Panc1 (cell line): ENCODE results near the gene CTBP1. TPM values are rescaled to one million over a fixed set of nuclear protein-coding genes. Genes with fewer than 3 reads are reported as not detected.
A peak's percentile ranks its signal among the peaks of the same experiment; 100 is the strongest.

Experiments
- ATAC-seq: fragments of 200-7000 bp; cut with Tn5 transposase; 2 replicates; pipeline ENCODE4 v1.9.1; 2020; ENCODE audit warnings: mild to moderate bottlenecking, moderate library complexity
- BruUV-seq: library from RNA; stranded (reverse); fragments of 400-500 nt; replicated peaks from 2 replicates; lab custom pipeline; 2021; lab: Mats Ljungman, UMichigan
- CTCF ChIA-PET: fragments of 300-600 bp; sonication (Branson Sonifier 250); formaldehyde crosslinking; loops from one replicate; lab custom pipeline; 2022; ENCODE audit warnings: antibody characterized with exemption; lab: Charles Lee
- POLR2A ChIA-PET: fragments of 300-600 bp; sonication (Branson Sonifier 250); formaldehyde crosslinking; loops from one replicate; lab custom pipeline; 2022; ENCODE audit warnings: antibody characterized with exemption; lab: Charles Lee
- DNase-seq: peaks from one replicate; pipeline ENCODE4 v3.0.0-alpha.2; 2010; ENCODE audit warnings: low read depth, low spot score
- H3K27ac ChIP-seq: 2 replicates; pipeline ENCODE4 v1.5.1; 2011; ENCODE audit warnings: mild to moderate bottlenecking, low read length, inconsistent platforms
- H3K27me3 ChIP-seq: fragments of 200-500 bp; sonication (Bioruptor generic); 2 replicates; pipeline ENCODE4 v1.6.0; 2014; ENCODE audit warnings: low read length, inconsistent platforms; ENCODE audit not compliant: control insufficient read depth, insufficient read depth
- H3K36me3 ChIP-seq: fragments of 200-500 bp; sonication (Bioruptor generic); 2 replicates; pipeline ENCODE4 v1.5.1; 2014; ENCODE audit warnings: inconsistent platforms, mild to moderate bottlenecking, low read length, moderate library complexity; ENCODE audit not compliant: control insufficient read depth, insufficient read depth
- H3K4me1 ChIP-seq: 2 replicates; pipeline ENCODE4 v1.5.1; 2011; ENCODE audit warnings: inconsistent platforms, mild to moderate bottlenecking, low read length, moderate library complexity; ENCODE audit not compliant: control insufficient read depth, insufficient read depth
- H3K4me3 ChIP-seq, 2 experiments: 2 replicates each; pipeline ENCODE4 v1.5.1; 2011 to 2012; ENCODE audit warnings: low read depth in 2 of 2, low read length in 2 of 2, mild to moderate bottlenecking in 2 of 2, inconsistent platforms in 1 of 2, moderate library complexity in 1 of 2
- H3K9me3 ChIP-seq: fragments of 200-500 bp; sonication (Bioruptor generic); 2 replicates; pipeline ENCODE4 v1.5.1; 2014; ENCODE audit warnings: low read depth, mild to moderate bottlenecking, inconsistent platforms, low read length, moderate library complexity; ENCODE audit not compliant: control insufficient read depth, insufficient read depth
- POLR2AphosphoS5 ChIP-seq: IDR thresholded peaks from 2 replicates; pipeline ENCODE4 v1.6.1; 2012; ENCODE audit warnings: mild to moderate bottlenecking, low read depth, low read length, moderate library complexity
- SIN3A ChIP-seq: IDR thresholded peaks from 2 replicates; pipeline ENCODE4 v1.6.1; 2012; ENCODE audit warnings: low read depth, mild to moderate bottlenecking, low read length, moderate library complexity, borderline replicate concordance; ENCODE audit not compliant: insufficient read depth
- TCF7L2 ChIP-seq: IDR thresholded peaks from 2 replicates; pipeline ENCODE4 v1.6.1; 2011; ENCODE audit warnings: mild to moderate bottlenecking, low read depth, low read length, inconsistent platforms
- in situ Hi-C: cut with HindIII; loops from 2 replicates; pipeline ENCODE4 v1.10.0; 2016; ENCODE audit warnings: low sequenced_read_pairs, low pct_unique_long_range_greater_than_20kb
- intact Hi-C: fragments of 100-400 bp; cut with micrococcal nuclease; formaldehyde crosslinking; loops from one replicate; pipeline ENCODE4 v1.10.0; 2022; ENCODE audit not compliant: unreplicated experiment
- total RNA-seq: library from RNA; stranded (reverse); gene quantifications from one replicate; pipeline ENCODE4 v1.2.1, GENCODE V29; 2021; ENCODE audit not compliant: unreplicated experiment
- TF ChIP-seq, protein P1 (sequence below), 2 experiments: IDR thresholded peaks; 2 replicates each; pipeline ENCODE4 v1.6.1; 2011 to 2012; ENCODE audit warnings: low read depth in 2 of 2, control low read depth in 1 of 2, low read length in 1 of 2, mild to moderate bottlenecking in 1 of 2, moderate library complexity in 1 of 2; ENCODE audit not compliant: insufficient read depth in 1 of 2
- TF ChIP-seq, protein P2 (sequence below): fragments of 450-650 bp; IDR thresholded peaks from 2 replicates; pipeline ENCODE4 v1.5.1; 2017; ENCODE audit warnings: mild to moderate bottlenecking

CTBP1 gene
- total RNA-seq, 1 experiment from 2014 or later, result 157 TPM

- TF ChIP-seq, protein P1, sequence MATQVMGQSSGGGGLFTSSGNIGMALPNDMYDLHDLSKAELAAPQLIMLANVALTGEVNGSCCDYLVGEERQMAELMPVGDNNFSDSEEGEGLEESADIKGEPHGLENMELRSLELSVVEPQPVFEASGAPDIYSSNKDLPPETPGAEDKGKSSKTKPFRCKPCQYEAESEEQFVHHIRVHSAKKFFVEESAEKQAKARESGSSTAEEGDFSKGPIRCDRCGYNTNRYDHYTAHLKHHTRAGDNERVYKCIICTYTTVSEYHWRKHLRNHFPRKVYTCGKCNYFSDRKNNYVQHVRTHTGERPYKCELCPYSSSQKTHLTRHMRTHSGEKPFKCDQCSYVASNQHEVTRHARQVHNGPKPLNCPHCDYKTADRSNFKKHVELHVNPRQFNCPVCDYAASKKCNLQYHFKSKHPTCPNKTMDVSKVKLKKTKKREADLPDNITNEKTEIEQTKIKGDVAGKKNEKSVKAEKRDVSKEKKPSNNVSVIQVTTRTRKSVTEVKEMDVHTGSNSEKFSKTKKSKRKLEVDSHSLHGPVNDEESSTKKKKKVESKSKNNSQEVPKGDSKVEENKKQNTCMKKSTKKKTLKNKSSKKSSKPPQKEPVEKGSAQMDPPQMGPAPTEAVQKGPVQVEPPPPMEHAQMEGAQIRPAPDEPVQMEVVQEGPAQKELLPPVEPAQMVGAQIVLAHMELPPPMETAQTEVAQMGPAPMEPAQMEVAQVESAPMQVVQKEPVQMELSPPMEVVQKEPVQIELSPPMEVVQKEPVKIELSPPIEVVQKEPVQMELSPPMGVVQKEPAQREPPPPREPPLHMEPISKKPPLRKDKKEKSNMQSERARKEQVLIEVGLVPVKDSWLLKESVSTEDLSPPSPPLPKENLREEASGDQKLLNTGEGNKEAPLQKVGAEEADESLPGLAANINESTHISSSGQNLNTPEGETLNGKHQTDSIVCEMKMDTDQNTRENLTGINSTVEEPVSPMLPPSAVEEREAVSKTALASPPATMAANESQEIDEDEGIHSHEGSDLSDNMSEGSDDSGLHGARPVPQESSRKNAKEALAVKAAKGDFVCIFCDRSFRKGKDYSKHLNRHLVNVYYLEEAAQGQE (IDR thresholded peaks at IDR 0.05; ENCODE audit: insufficient read depth in 1 of 2, low read depth in 2 of 2, low read length in 1 of 2), result no peak
- TF ChIP-seq POLR2AphosphoS5 (no peak), TCF7L2 (no peak), SIN3A (no peak)
- TF ChIP-seq, protein P2, sequence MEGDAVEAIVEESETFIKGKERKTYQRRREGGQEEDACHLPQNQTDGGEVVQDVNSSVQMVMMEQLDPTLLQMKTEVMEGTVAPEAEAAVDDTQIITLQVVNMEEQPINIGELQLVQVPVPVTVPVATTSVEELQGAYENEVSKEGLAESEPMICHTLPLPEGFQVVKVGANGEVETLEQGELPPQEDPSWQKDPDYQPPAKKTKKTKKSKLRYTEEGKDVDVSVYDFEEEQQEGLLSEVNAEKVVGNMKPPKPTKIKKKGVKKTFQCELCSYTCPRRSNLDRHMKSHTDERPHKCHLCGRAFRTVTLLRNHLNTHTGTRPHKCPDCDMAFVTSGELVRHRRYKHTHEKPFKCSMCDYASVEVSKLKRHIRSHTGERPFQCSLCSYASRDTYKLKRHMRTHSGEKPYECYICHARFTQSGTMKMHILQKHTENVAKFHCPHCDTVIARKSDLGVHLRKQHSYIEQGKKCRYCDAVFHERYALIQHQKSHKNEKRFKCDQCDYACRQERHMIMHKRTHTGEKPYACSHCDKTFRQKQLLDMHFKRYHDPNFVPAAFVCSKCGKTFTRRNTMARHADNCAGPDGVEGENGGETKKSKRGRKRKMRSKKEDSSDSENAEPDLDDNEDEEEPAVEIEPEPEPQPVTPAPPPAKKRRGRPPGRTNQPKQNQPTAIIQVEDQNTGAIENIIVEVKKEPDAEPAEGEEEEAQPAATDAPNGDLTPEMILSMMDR, result no peak
- Histone ChIP-seq H3K9me3 (peaks cover 10% of the 10 kb centered on the region; the same call in 1 of the 2 replicates), H3K36me3 (peaks cover 2% of the 10 kb centered on the region; the same call in 1 of the 2 replicates), H3K4me1 (peaks cover 13% of the 10 kb centered on the region), H3K27me3 (no peaks in the 10 kb centered on the region), H3K4me3 (peak overlapping the region; percentile 71 to 73), H3K27ac (peak overlapping the region; percentile 79)
- intact Hi-C loops (no loop called here), in situ Hi-C loops (no loop called here)
- DNase-seq, result no peak
- ChIA-PET CTCF (no interaction called here), POLR2A (no interaction called here)
- no peak for ATAC-seq
- no TSS peak for BruUV-seq
Measured at GRCh38 chr4:1246901-1247863, 1.7 kb downstream of the CTBP1 start.

DNA sequence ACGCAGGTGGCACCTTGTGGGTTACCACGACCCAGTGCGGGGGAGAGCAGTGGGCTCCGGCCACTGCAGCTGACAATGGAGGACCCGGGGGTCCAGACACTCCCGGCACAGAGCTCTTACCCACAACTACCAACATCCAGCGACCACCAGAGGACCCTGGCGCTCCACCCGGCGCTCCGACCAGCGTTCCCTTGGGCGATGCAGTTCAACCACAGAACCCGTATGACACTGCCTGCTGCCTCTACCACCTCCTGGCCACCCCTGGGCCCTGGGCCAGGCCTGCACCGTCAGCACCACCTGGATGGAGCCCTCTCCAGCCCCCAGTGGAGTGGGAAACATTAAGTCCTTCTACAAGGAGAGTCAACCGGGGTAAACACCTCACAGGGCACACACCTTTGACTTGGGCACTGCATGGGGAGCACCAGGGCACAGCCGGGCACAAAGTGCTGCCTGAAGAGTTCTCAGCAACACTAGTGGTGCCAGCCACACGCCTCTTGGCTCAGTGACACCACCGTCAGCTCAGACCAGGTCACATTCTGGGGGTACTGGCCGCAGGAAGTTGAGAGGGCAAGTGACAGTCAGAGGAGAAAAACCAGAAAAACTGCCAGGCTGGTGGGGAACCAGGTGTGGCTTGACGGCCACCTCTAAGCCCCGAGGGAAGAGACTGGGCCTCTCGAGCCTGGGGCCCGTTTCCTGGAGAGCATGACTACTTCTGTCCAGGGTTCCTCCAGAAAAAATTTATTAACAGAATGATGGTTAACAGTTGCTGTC, 2.6 kb downstream of the CTBP1 start:
- CTCF ChIA-PET, result no interaction called here
- intact Hi-C loops (no loop called here), in situ Hi-C loops (no loop called here)
- ATAC-seq (no peak), DNase-seq (no peak)
- H3K4me1 ChIP-seq, result peaks cover 13% of the 10 kb centered on the region
- H3K36me3 ChIP-seq, result peaks cover 2% of the 10 kb centered on the region; the same call in 1 of the 2 replicates
- no peaks in the 10 kb centered on the region for H3K27me3 ChIP-seq
- no peak overlapping the region; a peak in 2 of 4 replicates for H3K4me3 ChIP-seq
- TSS peak; percentile 74 for BruUV-seq
- POLR2A ChIA-PET, result no interaction called here
- peaks cover 10% of the 10 kb centered on the region; the same call in 1 of the 2 replicates for H3K9me3 ChIP-seq
- no peak for TF ChIP-seq SIN3A
- TF ChIP-seq, protein P1 (IDR thresholded peaks at IDR 0.05; ENCODE audit: insufficient read depth in 1 of 2, low read depth in 2 of 2, low read length in 1 of 2), result no peak
- no peak for TF ChIP-seq TCF7L2
- TF ChIP-seq POLR2AphosphoS5, result no peak
- TF ChIP-seq, protein P2, result no peak
- peak overlapping the region; percentile 79 for H3K27ac ChIP-seq
